Measurements from ENCODE around the gene YPEL5.

YPEL5 gene

GRCh38 chr2:30172627-30173026, 25.8 kb downstream of the YPEL5 start:
- no peak for DNase-seq

- DNase-seq: no peak
Observed at GRCh38 chr2:30177440-30177839, 30.6 kb downstream of the YPEL5 start.

DNA sequence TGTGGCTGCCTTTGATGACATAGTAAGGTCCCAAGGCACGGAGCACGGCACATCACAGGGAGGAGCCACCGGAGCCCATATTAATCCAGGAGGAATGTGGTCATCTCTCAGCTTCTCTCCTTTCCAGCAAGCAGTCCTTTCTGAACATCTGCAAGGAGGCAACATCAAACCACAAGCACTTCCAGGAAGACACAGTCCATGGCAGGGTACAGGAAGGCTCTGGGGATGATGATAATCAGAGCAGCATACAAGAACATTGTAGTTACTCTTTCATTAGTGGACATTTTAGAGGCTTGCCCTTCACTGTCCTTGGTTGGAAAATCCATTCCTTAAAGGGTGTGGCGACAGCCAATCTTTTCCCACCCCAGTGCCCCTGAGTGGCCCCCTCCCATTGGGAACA, 31.1 kb downstream of the YPEL5 start:
- DNase-seq: no peak

DNA sequence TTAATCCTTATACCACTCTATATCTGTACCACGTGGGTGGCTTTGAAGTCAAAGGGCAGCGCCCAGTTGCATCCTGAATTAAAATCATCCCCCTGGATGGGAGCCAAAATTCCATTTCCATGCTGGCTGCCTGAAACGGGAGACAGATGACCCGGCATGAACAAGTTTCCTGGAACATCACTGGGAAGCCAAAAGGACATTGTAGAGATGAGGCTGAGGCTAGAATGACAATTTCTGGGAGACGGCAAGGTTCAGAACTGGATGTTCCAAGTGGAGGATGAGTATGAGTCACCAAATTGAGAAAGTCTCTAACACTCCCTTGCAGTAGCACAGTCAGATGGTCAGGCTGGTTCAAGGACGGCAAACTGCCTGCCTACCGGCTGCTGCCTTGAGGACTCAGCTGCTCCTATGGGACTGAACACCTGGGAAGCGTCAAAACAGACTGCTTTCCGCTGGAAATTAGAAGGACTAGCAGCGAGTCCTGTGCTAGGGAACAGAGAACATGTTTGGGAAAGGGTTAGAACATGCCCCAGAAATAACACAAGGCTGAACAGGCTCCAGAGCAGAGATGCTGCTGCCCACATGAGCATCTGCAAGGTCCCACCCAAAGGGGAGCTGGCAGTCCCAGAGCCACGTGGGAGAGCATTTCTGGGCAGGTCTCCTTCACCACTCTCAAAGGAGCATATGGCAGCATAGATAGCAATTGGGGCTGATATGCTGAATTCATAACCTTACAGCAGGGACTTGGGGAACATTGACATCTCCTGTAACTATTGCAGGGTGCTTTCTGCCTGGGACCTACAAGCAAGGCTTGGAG, 32.0 kb downstream of the YPEL5 start:
- peak; percentile 21 for DNase-seq

DNA sequence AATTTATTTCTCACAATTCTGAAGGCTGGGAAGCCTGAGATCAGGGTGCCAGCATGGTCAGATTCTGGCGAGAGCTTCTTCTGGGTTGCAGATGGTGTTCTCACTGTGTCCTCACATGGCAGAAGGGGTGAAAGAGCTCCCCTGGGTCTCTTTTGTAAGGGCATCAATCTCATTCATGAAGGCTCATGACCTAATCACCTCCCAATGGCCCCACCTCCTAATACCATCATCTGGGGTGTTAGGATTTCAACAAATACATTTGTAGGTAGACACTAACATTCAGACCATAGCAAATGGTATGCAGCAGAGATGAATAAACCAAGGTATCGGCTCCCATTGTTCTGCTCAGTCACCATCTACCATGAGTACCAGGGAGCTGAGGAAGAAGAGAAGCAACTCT, 32.7 kb downstream of the YPEL5 start:
- no peak for DNase-seq

DNA sequence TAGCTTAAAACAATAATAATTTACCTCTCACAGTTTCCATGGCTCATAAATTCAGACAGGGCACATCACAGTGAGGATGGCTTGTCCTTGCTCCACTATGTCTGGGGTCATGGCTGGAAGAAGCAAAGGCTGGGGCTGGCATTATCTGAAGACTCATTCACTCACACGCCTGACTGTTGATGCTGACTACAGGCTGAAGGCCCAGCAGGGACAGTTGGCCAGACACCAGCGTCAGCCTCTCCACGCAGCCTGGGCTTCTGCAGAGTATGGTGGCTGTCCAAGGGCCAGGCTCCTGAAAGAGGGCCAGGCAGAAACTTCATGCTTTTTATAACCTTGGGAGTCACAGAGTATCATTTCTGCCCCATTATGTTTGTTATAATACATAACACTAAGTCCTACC, 33.4 kb downstream of the YPEL5 start:
- no peak for DNase-seq

GRCh38 chr2:30181176-30181575, 34.4 kb downstream of the YPEL5 start:
- DNase-seq: no peak

- DNase-seq: no peak
Observed at GRCh38 chr2:30184035-30184434, 37.2 kb downstream of the YPEL5 start.

DNA sequence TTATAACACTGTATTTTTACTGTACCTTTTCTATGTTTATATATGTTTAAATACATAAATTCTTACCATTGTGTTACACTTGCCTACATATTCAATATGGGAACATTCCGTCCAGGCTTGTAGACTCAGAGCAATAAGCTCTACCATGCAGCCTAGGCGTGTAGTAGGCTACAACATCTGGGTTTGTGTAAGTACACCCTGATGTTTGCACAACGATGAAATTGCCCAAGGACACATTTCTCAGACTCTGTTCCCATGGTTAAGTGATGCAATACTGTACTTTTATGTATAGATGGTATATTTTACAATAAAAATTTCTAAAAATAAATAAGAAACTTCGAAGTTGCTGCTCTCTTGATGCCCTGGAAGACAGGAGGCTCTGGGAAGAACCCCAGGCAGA, 38.4 kb downstream of the YPEL5 start:
- DNase-seq: no peak

DNA sequence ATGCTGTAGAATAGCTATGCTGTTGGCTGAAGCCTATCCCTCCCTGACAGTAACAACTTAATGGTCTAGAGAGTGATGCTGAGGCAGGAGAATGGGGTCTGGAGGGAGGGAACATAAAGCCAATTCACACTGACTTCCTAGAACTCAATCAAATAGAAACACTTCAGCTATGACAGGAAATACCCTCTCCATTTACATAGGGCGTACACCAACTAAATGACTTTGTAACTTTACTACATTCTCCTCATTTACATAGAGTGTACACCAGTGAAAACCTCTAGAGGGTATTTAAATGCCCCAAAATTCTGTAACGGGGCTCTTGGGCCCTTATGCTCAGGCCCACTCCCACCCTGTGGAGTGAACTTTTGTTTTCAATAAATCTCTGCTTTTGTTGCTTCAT, 41.5 kb downstream of the YPEL5 start:
- DNase-seq: no peak

DNA sequence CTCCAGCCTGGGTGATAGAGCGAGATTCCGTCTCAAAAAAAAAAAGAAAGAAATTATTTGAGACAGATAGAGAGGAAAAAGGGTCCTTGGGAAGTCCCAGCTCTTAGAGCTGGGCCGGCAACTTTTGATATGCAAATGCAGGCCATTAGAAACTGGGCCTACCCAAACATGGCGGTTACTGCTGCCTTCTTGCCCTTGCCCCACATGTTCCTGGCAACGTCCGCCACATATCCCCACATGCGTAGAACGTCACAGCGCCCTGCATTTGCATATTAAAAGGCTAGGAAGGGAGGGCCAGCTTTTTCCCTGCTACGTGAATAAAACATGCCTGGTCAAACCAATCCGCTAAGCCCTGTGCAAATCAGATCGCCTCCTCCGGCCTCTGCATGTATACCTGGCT, 43.8 kb downstream of the YPEL5 start:
- no peak for DNase-seq

DNA sequence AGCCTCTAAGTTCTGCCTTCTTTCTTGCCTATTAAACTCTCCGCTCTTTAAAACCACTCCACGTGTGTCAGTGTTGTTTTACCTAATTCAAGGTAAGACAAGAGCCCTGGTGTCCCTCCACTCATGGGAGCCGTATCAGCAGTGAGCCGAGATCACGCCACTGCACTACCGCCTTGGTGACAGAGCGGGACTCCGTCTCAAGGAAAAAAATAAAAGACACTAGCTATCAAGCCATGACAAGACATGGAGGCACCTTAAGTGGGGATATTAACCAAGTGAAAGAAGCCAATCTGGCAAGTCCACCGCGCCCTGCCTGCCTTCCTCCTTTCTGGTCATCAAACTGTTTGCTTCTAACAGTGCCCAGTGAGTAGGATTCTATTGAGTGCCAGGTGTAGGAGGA, 44.3 kb downstream of the YPEL5 start:
- DNase-seq: no peak

- no peak for DNase-seq
Observed at GRCh38 chr2:30191819-30192271, 45.0 kb downstream of the YPEL5 start.

GRCh38 chr2:30192314-30192713, 45.5 kb downstream of the YPEL5 start:
- DNase-seq: no peak

DNA sequence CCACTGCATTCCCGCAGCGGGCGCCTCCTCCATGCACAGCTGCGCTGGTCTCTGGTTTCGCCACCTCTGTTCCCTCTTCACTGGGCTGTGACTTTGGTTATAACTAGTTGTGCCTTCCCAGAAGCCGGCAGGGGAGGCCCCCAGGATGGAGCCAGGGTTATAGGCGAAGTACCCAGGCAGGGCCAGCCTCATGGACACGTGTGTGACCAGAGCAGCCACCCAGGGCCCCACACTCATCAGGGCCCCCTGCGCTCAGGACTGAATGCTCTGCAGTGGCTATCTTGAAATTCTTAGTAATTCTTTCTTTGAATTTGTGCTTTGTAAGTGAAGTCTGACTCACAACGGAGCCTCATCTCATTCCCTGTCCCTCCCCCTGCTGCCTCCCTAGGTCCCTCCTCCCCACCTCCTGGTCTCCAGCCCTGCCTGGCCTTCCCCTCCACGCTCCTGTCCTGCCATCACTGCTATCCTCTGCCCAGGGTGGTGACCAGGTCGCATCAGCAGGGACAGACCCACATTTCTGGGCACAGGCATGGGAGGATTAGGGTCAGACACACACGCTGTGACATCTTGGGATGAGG, 46.4 kb downstream of the YPEL5 start:
- DNase-seq: peak; percentile 34

GRCh38 chr2:30194421-30194820, 47.6 kb downstream of the YPEL5 start:
- no peak for DNase-seq

DNA sequence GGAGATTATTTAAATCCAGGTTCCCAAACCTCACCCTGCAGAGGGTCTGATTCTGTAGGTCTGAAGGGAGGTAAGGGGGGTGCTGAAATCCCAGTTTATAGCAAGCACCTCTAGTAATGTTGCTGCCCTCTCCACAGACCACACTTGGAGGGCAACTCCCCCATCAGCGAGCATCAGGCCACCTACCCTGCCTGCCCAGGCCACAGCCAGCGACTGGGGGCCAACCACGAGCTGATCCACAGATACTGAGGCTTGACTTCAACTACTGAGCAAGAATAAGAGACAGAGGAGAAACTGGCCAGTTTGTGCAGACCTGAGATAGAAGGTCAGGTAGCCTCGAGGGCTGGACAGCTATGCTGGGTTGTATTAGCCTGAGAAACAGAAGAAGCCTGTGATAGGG, 48.2 kb downstream of the YPEL5 start:
- DNase-seq: no peak

DNA sequence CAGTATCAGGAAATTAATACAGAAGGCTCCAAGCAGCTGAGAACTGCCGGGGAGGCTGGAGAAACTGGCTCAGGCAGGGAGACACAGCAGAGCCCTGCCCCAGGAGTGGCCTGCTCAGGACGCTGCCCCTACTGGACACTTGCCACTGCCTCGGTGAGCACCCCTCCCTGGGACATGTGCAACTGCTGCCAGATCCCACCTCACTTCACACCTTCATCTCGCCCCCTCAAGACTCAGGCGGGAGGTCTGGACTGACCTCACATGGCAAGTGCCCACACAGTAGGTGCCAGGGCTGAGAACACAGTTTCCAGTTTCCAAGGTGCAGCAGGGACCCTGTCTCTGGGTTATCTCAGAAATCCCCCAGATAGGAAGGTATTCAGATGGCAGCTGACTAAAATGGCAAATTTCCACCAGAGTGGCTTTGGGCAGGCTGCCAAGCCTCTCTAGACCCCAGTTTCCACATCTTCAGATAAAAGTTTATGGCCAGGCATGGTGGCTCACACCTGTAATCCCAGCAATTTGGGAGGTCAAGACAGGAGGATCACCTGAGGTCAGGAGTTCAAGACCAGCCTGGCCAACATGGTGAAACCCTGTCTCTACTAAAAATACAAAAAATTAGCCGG, 50.9 kb downstream of the YPEL5 start:
- DNase-seq: no peak

DNA sequence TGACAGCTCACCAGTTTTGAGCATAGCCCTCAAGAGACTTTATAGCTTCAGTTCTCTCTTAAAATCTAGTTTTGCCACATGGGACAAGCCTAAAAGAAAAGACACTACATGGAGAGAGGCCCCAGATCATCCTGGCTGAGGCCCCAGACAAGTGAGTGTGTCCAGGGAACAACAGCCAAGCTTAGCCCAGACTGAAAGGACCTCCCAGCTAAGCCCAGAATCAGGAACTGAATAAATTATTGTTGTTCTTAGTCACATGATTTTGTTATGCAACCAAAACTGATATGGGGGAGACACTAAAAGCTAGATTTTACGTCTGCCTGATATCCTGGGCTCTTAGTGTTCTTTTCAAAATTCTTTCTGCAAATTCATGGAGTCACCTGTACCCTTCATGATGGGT, 55.2 kb downstream of the YPEL5 start:
- no peak for DNase-seq

DNA sequence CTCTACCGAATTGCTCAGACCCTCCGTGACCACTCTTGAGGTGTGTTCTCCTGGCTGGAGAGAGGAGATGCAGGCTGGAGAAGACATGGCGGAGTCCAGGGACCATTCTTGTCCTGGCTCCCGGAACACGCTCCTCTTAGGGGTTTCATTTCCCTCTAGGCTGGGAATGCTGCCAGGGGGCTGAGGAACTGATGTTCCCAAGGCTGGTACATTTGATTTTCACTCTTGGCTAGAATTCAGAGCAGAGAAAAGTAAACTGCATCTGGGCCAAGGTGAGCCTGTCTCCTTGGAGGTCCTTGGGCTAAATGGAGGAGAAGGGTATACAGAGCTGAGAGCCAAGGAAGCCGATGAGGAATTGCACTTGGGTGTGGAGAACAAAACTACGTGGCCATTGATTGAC, 56.3 kb downstream of the YPEL5 start:
- DNase-seq: no peak

- DNase-seq: no peak
Observed at GRCh38 chr2:30204281-30204680, 57.5 kb downstream of the YPEL5 start.

- no peak for DNase-seq
Observed at GRCh38 chr2:30205456-30205855, 58.6 kb downstream of the YPEL5 start.

GRCh38 chr2:30206461-30207430, 59.9 kb downstream of the YPEL5 start:
- no peak for DNase-seq

Measured in fibroblast of skin of right biceps (primary cell).